Glutamatergic neuron (in vitro differentiated cells): Measurements from ENCODE around the gene TNFSF8. TPM values are rescaled to one million over a fixed set of nuclear protein-coding genes. Genes with fewer than 3 reads are reported as not detected.

ENCODE experiments used
- DNase-seq: peaks from one replicate; pipeline ENCODE4 v3.0.0; 2022
- H3K27ac Mint-ChIP-seq: one replicate; pipeline ENCODE4 v1.8.0; 2020; ENCODE audit warnings: mild to moderate bottlenecking, mixed read lengths, inconsistent platforms; ENCODE audit not compliant: unreplicated experiment
- H3K27me3 Mint-ChIP-seq: one replicate; pipeline ENCODE4 v1.8.0; 2020; ENCODE audit warnings: mild to moderate bottlenecking, moderate library complexity, mixed read lengths, inconsistent platforms; ENCODE audit not compliant: unreplicated experiment
- H3K36me3 Mint-ChIP-seq: one replicate; pipeline ENCODE4 v1.8.0; 2020; ENCODE audit warnings: mild to moderate bottlenecking, mixed read lengths, inconsistent platforms; ENCODE audit not compliant: unreplicated experiment
- H3K4me1 Mint-ChIP-seq: one replicate; pipeline ENCODE4 v1.8.0; 2020; ENCODE audit warnings: mild to moderate bottlenecking, low read depth, mixed read lengths, inconsistent platforms; ENCODE audit not compliant: unreplicated experiment
- H3K4me3 Mint-ChIP-seq: one replicate; pipeline ENCODE4 v1.8.0; 2020; ENCODE audit warnings: mild to moderate bottlenecking, mixed read lengths, inconsistent platforms; ENCODE audit not compliant: unreplicated experiment
- H3K9me3 Mint-ChIP-seq: one replicate; pipeline ENCODE4 v1.8.0; 2020; ENCODE audit warnings: mild to moderate bottlenecking, moderate library complexity, mixed read lengths, inconsistent platforms; ENCODE audit not compliant: unreplicated experiment
- CTCF ChIP-seq: fragments of 200-600 bp; sonication (generic); IDR thresholded peaks from one replicate; pipeline ENCODE4 v1.5.0; 2021; ENCODE audit not compliant: partially characterized antibody, unreplicated experiment
- total RNA-seq: library from RNA; stranded (reverse); fragmentation: NEBNext Ultra II Directional; extraction: Animal tissue kit (Norgen Biotek cat#: 25700); gene quantifications from one replicate; pipeline ENCODE4 v1.2.1, GENCODE V29; 2021; ENCODE audit not compliant: unreplicated experiment

TNFSF8 gene
- total RNA-seq, 1 donor from 2014 or later: not detected

GRCh38 chr9:114899461-114899860, 30.9 kb downstream of the TNFSF8 start:
- no peak overlapping the region for H3K4me3 Mint-ChIP-seq
- H3K4me1 Mint-ChIP-seq: no peaks in the 10 kb centered on the region
- no peaks in the 10 kb centered on the region for H3K27me3 Mint-ChIP-seq
- TF ChIP-seq CTCF: no peak
- DNase-seq: no peak
- H3K9me3 Mint-ChIP-seq: no peaks in the 10 kb centered on the region
- H3K27ac Mint-ChIP-seq: no peak overlapping the region
- no peaks in the 10 kb centered on the region for H3K36me3 Mint-ChIP-seq

- no peak for TF ChIP-seq CTCF
- H3K9me3 Mint-ChIP-seq: no peaks in the 10 kb centered on the region
- no peak overlapping the region for H3K4me3 Mint-ChIP-seq
- H3K36me3 Mint-ChIP-seq: no peaks in the 10 kb centered on the region
- H3K27me3 Mint-ChIP-seq: no peaks in the 10 kb centered on the region
- H3K27ac Mint-ChIP-seq: no peak overlapping the region
- no peaks in the 10 kb centered on the region for H3K4me1 Mint-ChIP-seq
- no peak for DNase-seq
Measured at GRCh38 chr9:114898741-114899140, 31.6 kb downstream of the TNFSF8 start.

GRCh38 chr9:114897196-114897595, 33.2 kb downstream of the TNFSF8 start:
- no peaks in the 10 kb centered on the region for H3K9me3 Mint-ChIP-seq
- H3K4me1 Mint-ChIP-seq: no peaks in the 10 kb centered on the region
- DNase-seq: no peak
- H3K27ac Mint-ChIP-seq: no peak overlapping the region
- H3K36me3 Mint-ChIP-seq: no peaks in the 10 kb centered on the region
- H3K4me3 Mint-ChIP-seq: no peak overlapping the region
- no peaks in the 10 kb centered on the region for H3K27me3 Mint-ChIP-seq
- TF ChIP-seq CTCF: no peak

- H3K27me3 Mint-ChIP-seq: no peaks in the 10 kb centered on the region
- DNase-seq: no peak
- no peaks in the 10 kb centered on the region for H3K4me1 Mint-ChIP-seq
- no peak overlapping the region for H3K27ac Mint-ChIP-seq
- no peaks in the 10 kb centered on the region for H3K36me3 Mint-ChIP-seq
- H3K4me3 Mint-ChIP-seq: no peak overlapping the region
- no peaks in the 10 kb centered on the region for H3K9me3 Mint-ChIP-seq
- TF ChIP-seq CTCF: no peak
Measured at GRCh38 chr9:114896344-114896743, 34.0 kb downstream of the TNFSF8 start.

- no peak overlapping the region for H3K27ac Mint-ChIP-seq
- DNase-seq: no peak
- H3K4me3 Mint-ChIP-seq: no peak overlapping the region
- no peaks in the 10 kb centered on the region for H3K36me3 Mint-ChIP-seq
- no peaks in the 10 kb centered on the region for H3K9me3 Mint-ChIP-seq
- H3K4me1 Mint-ChIP-seq: no peaks in the 10 kb centered on the region
- H3K27me3 Mint-ChIP-seq: no peaks in the 10 kb centered on the region
- TF ChIP-seq CTCF: no peak
Measured at GRCh38 chr9:114895521-114895991, 34.8 kb downstream of the TNFSF8 start.
